GM13977 (cell line): ENCODE data around the gene MRPL28.

ENCODE experiments used
- DNase-seq: peaks from one replicate; pipeline ENCODE4 v3.0.0; 2012; ENCODE audit warnings: low spot score
- in situ Hi-C: fragments of 300-500 bp; cut with MboI; formaldehyde crosslinking; loops from one replicate; pipeline ENCODE4 v1.12.0; 2022; ENCODE audit warnings: low sequenced_read_pairs, low pct_unique_long_range_greater_than_20kb, mixed read lengths, inconsistent platforms; ENCODE audit not compliant: unreplicated experiment
- TF ChIP-seq, protein P1 (sequence below): IDR thresholded peaks from 2 replicates; pipeline ENCODE4 v1.5.1; 2012; ENCODE audit warnings: mild to moderate bottlenecking, control low read depth; ENCODE audit not compliant: insufficient read depth; ENCODE audit errors: extremely low read depth, missing control alignments

MRPL28 gene

GRCh38 chr16:405548-406506 is 35.5 kb upstream of the MRPL28 start:
- TF ChIP-seq, protein P1, sequence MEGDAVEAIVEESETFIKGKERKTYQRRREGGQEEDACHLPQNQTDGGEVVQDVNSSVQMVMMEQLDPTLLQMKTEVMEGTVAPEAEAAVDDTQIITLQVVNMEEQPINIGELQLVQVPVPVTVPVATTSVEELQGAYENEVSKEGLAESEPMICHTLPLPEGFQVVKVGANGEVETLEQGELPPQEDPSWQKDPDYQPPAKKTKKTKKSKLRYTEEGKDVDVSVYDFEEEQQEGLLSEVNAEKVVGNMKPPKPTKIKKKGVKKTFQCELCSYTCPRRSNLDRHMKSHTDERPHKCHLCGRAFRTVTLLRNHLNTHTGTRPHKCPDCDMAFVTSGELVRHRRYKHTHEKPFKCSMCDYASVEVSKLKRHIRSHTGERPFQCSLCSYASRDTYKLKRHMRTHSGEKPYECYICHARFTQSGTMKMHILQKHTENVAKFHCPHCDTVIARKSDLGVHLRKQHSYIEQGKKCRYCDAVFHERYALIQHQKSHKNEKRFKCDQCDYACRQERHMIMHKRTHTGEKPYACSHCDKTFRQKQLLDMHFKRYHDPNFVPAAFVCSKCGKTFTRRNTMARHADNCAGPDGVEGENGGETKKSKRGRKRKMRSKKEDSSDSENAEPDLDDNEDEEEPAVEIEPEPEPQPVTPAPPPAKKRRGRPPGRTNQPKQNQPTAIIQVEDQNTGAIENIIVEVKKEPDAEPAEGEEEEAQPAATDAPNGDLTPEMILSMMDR: no peak
- DNase-seq: no peak
- in situ Hi-C loops: no loop called here

DNA sequence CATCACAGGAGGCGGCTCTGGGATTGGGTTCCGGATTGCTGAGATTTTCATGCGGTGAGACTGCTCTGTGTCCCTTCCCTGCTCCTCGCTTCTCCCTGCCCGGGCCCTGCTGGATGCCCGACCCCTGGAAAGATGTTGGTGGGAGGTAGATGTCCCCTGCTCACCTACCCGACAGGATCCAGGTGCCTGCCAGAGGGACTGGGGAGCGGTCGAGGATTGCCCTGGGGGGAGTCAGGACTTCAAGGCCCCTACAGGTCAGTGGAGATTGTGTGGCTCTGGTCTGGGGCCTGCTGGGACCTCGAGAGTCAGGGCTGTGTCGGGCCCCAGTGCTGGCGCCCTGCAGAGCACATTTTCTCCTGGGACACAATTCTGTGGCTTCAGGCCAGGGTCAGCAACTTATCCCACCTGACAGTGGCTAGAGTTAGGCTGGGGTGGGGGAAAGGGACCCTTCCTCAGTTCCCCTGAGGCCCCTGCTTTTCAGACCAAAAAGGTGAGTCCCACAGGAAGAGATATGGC is 34.7 kb upstream of the MRPL28 start:
- TF ChIP-seq, protein P1: no peak
- in situ Hi-C loops: no loop called here
- no peak for DNase-seq

GRCh38 chr16:401468-402348 is 31.4 kb upstream of the MRPL28 start, which contains the start of gene DECR2:
DECR2 (plus strand) TSS chr16:401885; CDS start chr16:401964, 79 bp downstream.
- DNase-seq: peak; percentile 99

DNA sequence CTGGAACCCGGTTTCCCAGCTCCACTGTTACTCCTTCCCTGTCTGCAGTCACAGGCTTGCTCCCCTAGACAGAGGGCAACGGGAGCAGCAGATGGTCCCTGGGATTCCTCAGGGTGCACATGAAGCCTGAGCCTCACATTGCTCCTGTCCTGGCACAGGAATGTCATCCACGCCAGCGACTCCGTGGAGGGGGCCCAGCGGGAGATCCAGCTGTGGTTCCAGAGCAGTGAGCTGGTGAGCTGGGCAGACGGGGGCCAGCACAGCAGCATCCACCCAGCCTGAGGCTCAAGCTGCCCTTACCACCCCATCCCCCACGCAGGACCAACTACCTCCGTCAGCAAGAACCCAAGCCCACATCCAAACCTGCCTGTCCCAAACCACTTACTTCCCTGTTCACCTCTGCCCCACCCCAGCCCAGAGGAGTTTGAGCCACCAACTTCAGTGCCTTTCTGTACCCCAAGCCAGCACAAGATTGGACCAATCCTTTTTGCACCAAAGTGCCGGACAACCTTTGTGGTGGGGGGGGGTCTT is 29.8 kb upstream of the MRPL28 start:
- no peak for DNase-seq
- in situ Hi-C loops: no loop called here
- TF ChIP-seq, protein P1: no peak

More at GRCh38 chr16:401468-402348, 31.4 kb upstream of the MRPL28 start, which contains the start of gene DECR2:
- in situ Hi-C loops: no loop called here
- TF ChIP-seq, protein P1: peak; percentile 59

DNA sequence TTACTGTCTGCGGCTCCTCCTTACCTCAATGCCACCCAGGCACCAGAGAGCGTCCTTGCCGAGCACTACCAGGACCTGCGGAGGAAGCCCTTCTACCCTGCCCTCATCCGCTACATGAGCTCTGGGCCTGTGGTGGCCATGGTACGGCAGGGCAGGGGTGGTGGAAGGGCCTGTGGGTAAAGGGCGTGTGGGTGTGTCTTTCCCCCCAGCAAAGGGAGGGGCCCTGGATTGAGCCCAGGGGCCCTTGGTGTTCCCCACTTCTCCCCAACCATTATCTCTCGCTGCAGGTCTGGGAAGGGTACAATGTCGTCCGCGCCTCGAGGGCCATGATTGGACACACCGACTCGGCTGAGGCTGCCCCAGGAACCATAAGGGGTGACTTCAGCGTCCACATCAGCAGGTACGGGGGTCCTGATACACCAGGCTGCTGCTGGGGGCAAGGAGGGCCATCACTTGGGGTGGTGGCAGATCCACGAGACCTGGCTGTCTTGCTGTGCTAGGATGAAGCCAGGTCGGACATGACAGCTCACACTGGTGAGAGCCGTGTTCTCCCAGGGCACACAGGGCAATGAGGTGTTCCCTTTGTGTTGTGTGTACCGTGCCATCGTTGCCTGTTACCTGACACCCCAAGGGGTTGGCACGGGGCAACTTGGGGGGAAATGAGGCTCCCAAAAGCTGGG is 29.1 kb upstream of the MRPL28 start:
- no peak for DNase-seq
- in situ Hi-C loops: no loop called here
- TF ChIP-seq, protein P1: no peak
